ENCODE data around the gene GTF2I.

GRCh38 chr7:74637745-74638144 lies 19.8 kb upstream of the GTF2I start:
- no peak for TF ChIP-seq POLR2A (IDR thresholded peaks at IDR 0.05)
- TF ChIP-seq, protein P1, sequence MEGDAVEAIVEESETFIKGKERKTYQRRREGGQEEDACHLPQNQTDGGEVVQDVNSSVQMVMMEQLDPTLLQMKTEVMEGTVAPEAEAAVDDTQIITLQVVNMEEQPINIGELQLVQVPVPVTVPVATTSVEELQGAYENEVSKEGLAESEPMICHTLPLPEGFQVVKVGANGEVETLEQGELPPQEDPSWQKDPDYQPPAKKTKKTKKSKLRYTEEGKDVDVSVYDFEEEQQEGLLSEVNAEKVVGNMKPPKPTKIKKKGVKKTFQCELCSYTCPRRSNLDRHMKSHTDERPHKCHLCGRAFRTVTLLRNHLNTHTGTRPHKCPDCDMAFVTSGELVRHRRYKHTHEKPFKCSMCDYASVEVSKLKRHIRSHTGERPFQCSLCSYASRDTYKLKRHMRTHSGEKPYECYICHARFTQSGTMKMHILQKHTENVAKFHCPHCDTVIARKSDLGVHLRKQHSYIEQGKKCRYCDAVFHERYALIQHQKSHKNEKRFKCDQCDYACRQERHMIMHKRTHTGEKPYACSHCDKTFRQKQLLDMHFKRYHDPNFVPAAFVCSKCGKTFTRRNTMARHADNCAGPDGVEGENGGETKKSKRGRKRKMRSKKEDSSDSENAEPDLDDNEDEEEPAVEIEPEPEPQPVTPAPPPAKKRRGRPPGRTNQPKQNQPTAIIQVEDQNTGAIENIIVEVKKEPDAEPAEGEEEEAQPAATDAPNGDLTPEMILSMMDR (IDR thresholded peaks at IDR 0.05), result no peak
- TF ChIP-seq EP300 (IDR thresholded peaks at IDR 0.05), result no peak

All from upper lobe of left lung (tissue), 4 donors.